ENCODE measurements around the gene CCDC73. TPM values are rescaled to one million over a fixed set of nuclear protein-coding genes. Genes with fewer than 3 reads are reported as not detected.

CCDC73 gene
- total RNA-seq, 4 donors from 2014 or later, result not detected

GRCh38 chr11:32658639-32659406 is 135.6 kb downstream of the CCDC73 start:
- Histone ChIP-seq H3K36me3 (no peaks in the 10 kb centered on the region), H3K4me3 (no peak overlapping the region), H3K4me1 (no peaks in the 10 kb centered on the region), H3K9me3 (no peaks in the 10 kb centered on the region), H3K27ac (replicated peaks in 1 of 4) (no peak overlapping the region), H3K27me3 (no peaks in the 10 kb centered on the region)
- 91% methylated on average over 2 of the region's 2 CpGs for WGBS
- TF ChIP-seq CTCF (IDR thresholded peaks at IDR 0.05) (no peak), POLR2A (IDR thresholded peaks at IDR 0.05; ENCODE audit: low read depth) (no peak), POLR2AphosphoS5 (IDR thresholded peaks at IDR 0.05) (no peak), EP300 (IDR thresholded peaks at IDR 0.05) (no peak)
- no peak for DNase-seq (ENCODE audit: extremely low spot score)
- intact Hi-C loops (cut with DNase I), result no loop called here

- H3K4me1 ChIP-seq, result no peaks in the 10 kb centered on the region
- DNase-seq (ENCODE audit: extremely low spot score), result no peak
- intact Hi-C loops (cut with DNase I), result no loop called here
- no peak overlapping the region for H3K27ac ChIP-seq (replicated peaks in 1 of 4)
- no peaks in the 10 kb centered on the region for H3K36me3 ChIP-seq
- WGBS, result 43% methylated on average over 1 of the region's 1 CpG
- no peak overlapping the region for H3K4me3 ChIP-seq
- no peak for TF ChIP-seq CTCF (IDR thresholded peaks at IDR 0.05)
- no peak for TF ChIP-seq POLR2A (IDR thresholded peaks at IDR 0.05; ENCODE audit: low read depth)
- TF ChIP-seq POLR2AphosphoS5 (IDR thresholded peaks at IDR 0.05), result no peak
- TF ChIP-seq EP300 (IDR thresholded peaks at IDR 0.05), result no peak
- H3K9me3 ChIP-seq, result no peaks in the 10 kb centered on the region
- H3K27me3 ChIP-seq, result no peaks in the 10 kb centered on the region
Measured at GRCh38 chr11:32643526-32643925, 150.9 kb downstream of the CCDC73 start.

- TF ChIP-seq POLR2AphosphoS5 (IDR thresholded peaks at IDR 0.05) (no peak), POLR2A (IDR thresholded peaks at IDR 0.05; ENCODE audit: low read depth) (no peak), CTCF (IDR thresholded peaks at IDR 0.05) (no peak)
- Histone ChIP-seq H3K27me3 (no peaks in the 10 kb centered on the region), H3K4me1 (no peaks in the 10 kb centered on the region), H3K9me3 (no peaks in the 10 kb centered on the region), H3K36me3 (no peaks in the 10 kb centered on the region), H3K27ac (replicated peaks in 1 of 4) (no peak overlapping the region), H3K4me3 (no peak overlapping the region)
- intact Hi-C loops (cut with DNase I), result no loop called here
- DNase-seq (ENCODE audit: extremely low spot score), result no peak
Measured at GRCh38 chr11:32641361-32641760, 153.1 kb downstream of the CCDC73 start.

GRCh38 chr11:32635819-32636218 is 158.6 kb downstream of the CCDC73 start:
- Histone ChIP-seq H3K4me3 (no peak overlapping the region), H3K27me3 (no peaks in the 10 kb centered on the region), H3K4me1 (no peaks in the 10 kb centered on the region), H3K36me3 (no peaks in the 10 kb centered on the region), H3K27ac (replicated peaks in 1 of 4) (no peak overlapping the region), H3K9me3 (no peaks in the 10 kb centered on the region)
- intact Hi-C loops (cut with DNase I), result no loop called here
- TF ChIP-seq CTCF (IDR thresholded peaks at IDR 0.05) (no peak), EP300 (IDR thresholded peaks at IDR 0.05) (no peak), POLR2A (IDR thresholded peaks at IDR 0.05; ENCODE audit: low read depth) (no peak), POLR2AphosphoS5 (IDR thresholded peaks at IDR 0.05) (no peak)
- 88% methylated on average over 2 of the region's 2 CpGs for WGBS
- no peak for DNase-seq (ENCODE audit: extremely low spot score)

GRCh38 chr11:32630844-32631243 is 163.6 kb downstream of the CCDC73 start:
- H3K9me3 ChIP-seq, result no peaks in the 10 kb centered on the region
- intact Hi-C loops (cut with DNase I), result no loop called here
- no peak overlapping the region for H3K4me3 ChIP-seq
- H3K36me3 ChIP-seq, result no peaks in the 10 kb centered on the region
- H3K27me3 ChIP-seq, result no peaks in the 10 kb centered on the region
- no peaks in the 10 kb centered on the region for H3K4me1 ChIP-seq
- no peak overlapping the region for H3K27ac ChIP-seq (replicated peaks in 1 of 4)
- DNase-seq (ENCODE audit: extremely low spot score), result no peak
- TF ChIP-seq EP300 (IDR thresholded peaks at IDR 0.05) (no peak), POLR2AphosphoS5 (IDR thresholded peaks at IDR 0.05) (no peak), POLR2A (IDR thresholded peaks at IDR 0.05; ENCODE audit: low read depth) (no peak), CTCF (IDR thresholded peaks at IDR 0.05) (no peak)

Measured in esophagus muscularis mucosa (tissue), 4 donors.